Mesothelial cell of epicardium (in vitro differentiated cells): ENCODE results near the gene TRIM66. TPM values are rescaled to one million over a fixed set of nuclear protein-coding genes. Genes with fewer than 3 reads are reported as not detected.

Experiments used
- DNase-seq, 2 experiments: peaks; one replicate each; pipeline ENCODE4 v3.0.0; 2021; ENCODE audit warnings: low spot score in 2 of 2; ENCODE audit not compliant: unreplicated experiment in 2 of 2
- H3K27ac Mint-ChIP-seq: 2 replicates; pipeline ENCODE4 v1.8.0; 2021; ENCODE audit warnings: mixed read lengths
- H3K27me3 Mint-ChIP-seq: 2 replicates; pipeline ENCODE4 v1.8.0; 2021; ENCODE audit warnings: low read depth, mixed read lengths
- H3K36me3 Mint-ChIP-seq: 2 replicates; pipeline ENCODE4 v1.8.0; 2021; ENCODE audit warnings: mixed read lengths
- H3K4me1 Mint-ChIP-seq: 2 replicates; pipeline ENCODE4 v1.8.0; 2021; ENCODE audit warnings: mixed read lengths
- H3K4me3 Mint-ChIP-seq: 2 replicates; pipeline ENCODE4 v1.8.0; 2021; ENCODE audit warnings: mild to moderate bottlenecking, moderate library complexity, mixed read lengths
- H3K9me3 Mint-ChIP-seq: 2 replicates; pipeline ENCODE4 v1.8.0; 2021; ENCODE audit warnings: mixed read lengths
- CTCF ChIP-seq: fragments of 200-600 bp; sonication (generic); IDR thresholded peaks from one replicate; pipeline ENCODE4 v1.5.0; 2021; ENCODE audit warnings: antibody characterized with exemption; ENCODE audit not compliant: unreplicated experiment
- total RNA-seq: library from RNA; stranded (reverse); gene quantifications from 3 replicates; pipeline ENCODE4 v1.2.1, GENCODE V29; 2021

Gene TRIM66
- total RNA-seq, 1 donor from 2014 or later: 8.3 TPM

GRCh38 chr11:8658321-8659057, 24.0 kb downstream of the TRIM66 start:
- no peak for TF ChIP-seq CTCF
- no peaks in the 10 kb centered on the region for H3K27me3 Mint-ChIP-seq
- H3K4me3 Mint-ChIP-seq: no peak overlapping the region
- no peaks in the 10 kb centered on the region for H3K9me3 Mint-ChIP-seq
- DNase-seq: no peak
- H3K4me1 Mint-ChIP-seq: no peaks in the 10 kb centered on the region
- no peaks in the 10 kb centered on the region for H3K36me3 Mint-ChIP-seq
- H3K27ac Mint-ChIP-seq: no peak overlapping the region

- H3K4me1 Mint-ChIP-seq: no peaks in the 10 kb centered on the region
- H3K9me3 Mint-ChIP-seq: no peaks in the 10 kb centered on the region
- no peak for DNase-seq
- no peak overlapping the region for H3K4me3 Mint-ChIP-seq
- H3K27me3 Mint-ChIP-seq: no peaks in the 10 kb centered on the region
- no peaks in the 10 kb centered on the region for H3K36me3 Mint-ChIP-seq
- no peak for TF ChIP-seq CTCF
- no peak overlapping the region for H3K27ac Mint-ChIP-seq
Measured at GRCh38 chr11:8656291-8656690, 26.2 kb downstream of the TRIM66 start.

GRCh38 chr11:8654503-8654902, 28.0 kb downstream of the TRIM66 start:
- no peaks in the 10 kb centered on the region for H3K4me1 Mint-ChIP-seq
- no peak overlapping the region for H3K27ac Mint-ChIP-seq
- H3K9me3 Mint-ChIP-seq: no peaks in the 10 kb centered on the region
- DNase-seq: no peak
- TF ChIP-seq CTCF: no peak
- H3K27me3 Mint-ChIP-seq: no peaks in the 10 kb centered on the region
- no peak overlapping the region for H3K4me3 Mint-ChIP-seq
- H3K36me3 Mint-ChIP-seq: no peaks in the 10 kb centered on the region

GRCh38 chr11:8652140-8652539, 30.3 kb downstream of the TRIM66 start:
- Mint-ChIP-seq H3K27me3 (no peaks in the 10 kb centered on the region), H3K4me1 (no peaks in the 10 kb centered on the region), H3K4me3 (no peak overlapping the region), H3K9me3 (no peaks in the 10 kb centered on the region), H3K36me3 (no peaks in the 10 kb centered on the region), H3K27ac (no peak overlapping the region)
- no peak for DNase-seq
- no peak for TF ChIP-seq CTCF

- H3K9me3 Mint-ChIP-seq: no peaks in the 10 kb centered on the region
- H3K4me1 Mint-ChIP-seq: no peaks in the 10 kb centered on the region
- H3K27ac Mint-ChIP-seq: no peak overlapping the region
- TF ChIP-seq CTCF: no peak
- no peak for DNase-seq
- no peaks in the 10 kb centered on the region for H3K27me3 Mint-ChIP-seq
- no peaks in the 10 kb centered on the region for H3K36me3 Mint-ChIP-seq
- no peak overlapping the region for H3K4me3 Mint-ChIP-seq
Measured at GRCh38 chr11:8650401-8650990, 32.0 kb downstream of the TRIM66 start.
